CD8-positive, alpha-beta memory T cell (primary cell): Measurements from ENCODE around the gene DTNBP1. TPM values are rescaled to one million over a fixed set of nuclear protein-coding genes. Genes with fewer than 3 reads are reported as not detected.
A peak's percentile ranks its signal among the peaks of the same experiment; 100 is the strongest.

ENCODE experiments used
- CTCF ChIA-PET: fragments of 350-600 bp; sonication (Branson Sonifier 250); formaldehyde crosslinking; loops from one replicate; lab custom pipeline; 2021; ENCODE audit warnings: antibody characterized with exemption; lab: Charles Lee
- POLR2A ChIA-PET: fragments of 350-600 bp; sonication (Branson Sonifier 250); formaldehyde crosslinking; loops from one replicate; lab custom pipeline; 2021; ENCODE audit warnings: antibody characterized with exemption; lab: Charles Lee
- DNase-seq, 5 donors: peaks; one replicate each; pipeline versions ENCODE4 v3.0.0 to v3.0.0-alpha.2; 2020 to 2022; ENCODE audit warnings: mixed read lengths in 1 of 5
- H3K27ac ChIP-seq: one replicate; pipeline ENCODE4 v1.7.0; 2013; ENCODE audit warnings: low read depth, mild to moderate bottlenecking, low read length, moderate library complexity
- H3K27me3 ChIP-seq: 2 replicates; pipeline ENCODE4 v1.7.0; 2013; ENCODE audit warnings: low read length, mild to moderate bottlenecking; ENCODE audit not compliant: insufficient read depth, poor library complexity, severe bottlenecking
- H3K36me3 ChIP-seq: 2 replicates; pipeline ENCODE4 v1.7.0; 2013; ENCODE audit warnings: mild to moderate bottlenecking, low read length, moderate library complexity; ENCODE audit not compliant: insufficient read depth
- H3K4me1 ChIP-seq: 2 replicates; pipeline ENCODE4 v1.7.0; 2013; ENCODE audit warnings: mild to moderate bottlenecking, low read length, moderate library complexity; ENCODE audit not compliant: insufficient read depth
- H3K4me3 ChIP-seq: 2 replicates; pipeline ENCODE4 v1.7.0; 2013; ENCODE audit warnings: mild to moderate bottlenecking, low read length
- H3K9me3 ChIP-seq: 2 replicates; pipeline ENCODE4 v1.7.0; 2013; ENCODE audit warnings: mild to moderate bottlenecking, low read length
- H3K27ac Mint-ChIP-seq, 8 donors: one replicate each; pipeline ENCODE4 v1.8.0; 2020 to 2021; ENCODE audit warnings: mixed read lengths in 8 of 8, mild to moderate bottlenecking in 6 of 8, inconsistent platforms in 3 of 8, moderate library complexity in 3 of 8
- H3K27me3 Mint-ChIP-seq, 2 donors: one replicate each; pipeline ENCODE4 v1.8.0; 2020 to 2021; ENCODE audit warnings: mixed read lengths in 2 of 2, mild to moderate bottlenecking in 1 of 2, moderate library complexity in 1 of 2
- H3K36me3 Mint-ChIP-seq, 3 donors: one replicate each; pipeline ENCODE4 v1.8.0; 2020 to 2021; ENCODE audit warnings: mixed read lengths in 3 of 3, inconsistent platforms in 1 of 3, mild to moderate bottlenecking in 1 of 3
- H3K4me1 Mint-ChIP-seq, 3 donors: one replicate each; pipeline ENCODE4 v1.8.0; 2020 to 2021; ENCODE audit warnings: mixed read lengths in 3 of 3, inconsistent platforms in 1 of 3, mild to moderate bottlenecking in 1 of 3
- H3K4me3 Mint-ChIP-seq, 7 donors: one replicate each; pipeline ENCODE4 v1.8.0; 2020 to 2021; ENCODE audit warnings: mixed read lengths in 7 of 7, mild to moderate bottlenecking in 6 of 7, moderate library complexity in 4 of 7, inconsistent platforms in 2 of 7
- H3K9me3 Mint-ChIP-seq, 5 donors: one replicate each; pipeline ENCODE4 v1.8.0; 2020 to 2022; ENCODE audit warnings: mixed read lengths in 5 of 5, mild to moderate bottlenecking in 3 of 5, moderate library complexity in 2 of 5, inconsistent platforms in 1 of 5
- polyA plus RNA-seq: library from polyadenylated mRNA; unstranded; fragments of 300-500 nt; fragmentation: Illumina TruSeq; gene quantifications from one replicate; pipeline ENCODE4 v1.2.3, GENCODE V29; 2021
- total RNA-seq, 2 experiments: library from RNA; stranded (reverse); gene quantifications; one replicate each; pipeline ENCODE4 v1.2.3, GENCODE V29; 2021

Gene DTNBP1
- total and polyA plus RNA-seq, 3 experiments from 2014 or later, result 14.6 to 37.3 (median 15.5) TPM

GRCh38 chr6:15511248-15512125, 151.3 kb downstream of the DTNBP1 start:
- Mint-ChIP-seq H3K4me3 (peak overlapping the region in 1 of 7 donors; percentile 63), H3K27ac (peak overlapping the region in 3 of 8 donors; percentile 23 to 63 (median 52)), H3K36me3 (peaks cover 0 to 92% (median 28%) of the 10 kb centered on the region in 3 donors), H3K27me3 (peaks cover 0 to 6% of the 10 kb centered on the region in 2 donors), H3K9me3 (no peaks in the 10 kb centered on the region), H3K4me1 (peaks cover 0 to 7% (median 0%) of the 10 kb centered on the region in 3 donors)
- peaks cover 40% of the 10 kb centered on the region for H3K36me3 ChIP-seq
- no peak overlapping the region for H3K4me3 ChIP-seq
- no peaks in the 10 kb centered on the region for H3K4me1 ChIP-seq
- H3K27ac ChIP-seq, result no peak overlapping the region
- no peaks in the 10 kb centered on the region for H3K27me3 ChIP-seq
- DNase-seq, result no peak
- CTCF ChIA-PET, result no interaction called here
- H3K9me3 ChIP-seq, result no peaks in the 10 kb centered on the region
- POLR2A ChIA-PET, result no interaction called here

GRCh38 chr6:15510536-15511247, 152.1 kb downstream of the DTNBP1 start:
- no peaks in the 10 kb centered on the region for H3K4me1 ChIP-seq
- Mint-ChIP-seq H3K9me3 (no peaks in the 10 kb centered on the region), H3K4me3 (peak overlapping the region in 1 of 7 donors; percentile 63), H3K4me1 (peaks cover 0 to 7% (median 0%) of the 10 kb centered on the region in 3 donors), H3K36me3 (peaks cover 0 to 93% (median 26%) of the 10 kb centered on the region in 3 donors), H3K27ac (peak overlapping the region in 5 of 8 donors; percentile 7 to 91 (median 52)), H3K27me3 (peaks cover 0 to 6% of the 10 kb centered on the region in 2 donors)
- no peak overlapping the region for H3K4me3 ChIP-seq
- H3K27ac ChIP-seq, result no peak overlapping the region
- H3K36me3 ChIP-seq, result peaks cover 46% of the 10 kb centered on the region
- DNase-seq, result no peak
- no peaks in the 10 kb centered on the region for H3K9me3 ChIP-seq
- ChIA-PET POLR2A (no interaction called here), CTCF (no interaction called here)
- no peaks in the 10 kb centered on the region for H3K27me3 ChIP-seq

- ChIA-PET POLR2A (no interaction called here), CTCF (no interaction called here)
- Histone ChIP-seq H3K9me3 (no peaks in the 10 kb centered on the region), H3K36me3 (peaks cover 46% of the 10 kb centered on the region), H3K27me3 (no peaks in the 10 kb centered on the region), H3K4me3 (no peak overlapping the region), H3K27ac (no peak overlapping the region), H3K4me1 (no peaks in the 10 kb centered on the region)
- peaks cover 0 to 96% (median 26%) of the 10 kb centered on the region in 3 donors for H3K36me3 Mint-ChIP-seq
- no peaks in the 10 kb centered on the region for H3K9me3 Mint-ChIP-seq
- no peak overlapping the region for H3K4me3 Mint-ChIP-seq
- peaks cover 0 to 7% (median 0%) of the 10 kb centered on the region in 3 donors for H3K4me1 Mint-ChIP-seq
- no peak for DNase-seq
- peaks cover 0 to 6% of the 10 kb centered on the region in 2 donors for H3K27me3 Mint-ChIP-seq
- H3K27ac Mint-ChIP-seq, result peak overlapping the region in 4 of 8 donors; percentile 7 to 91 (median 37)
These were observed 152.7 kb downstream of the DTNBP1 start for GRCh38 chr6:15510121-15510520.

- CTCF ChIA-PET, result no interaction called here
- Histone ChIP-seq H3K36me3 (peaks cover 43% of the 10 kb centered on the region), H3K27ac (peak overlapping the region; percentile 43), H3K4me1 (no peaks in the 10 kb centered on the region), H3K9me3 (no peaks in the 10 kb centered on the region), H3K27me3 (no peaks in the 10 kb centered on the region), H3K4me3 (no peak overlapping the region)
- H3K9me3 Mint-ChIP-seq, result no peaks in the 10 kb centered on the region
- H3K27me3 Mint-ChIP-seq, result peaks cover 0 to 2% of the 10 kb centered on the region in 2 donors
- POLR2A ChIA-PET, result no interaction called here
- peaks cover 0 to 4% (median 0%) of the 10 kb centered on the region in 3 donors for H3K4me1 Mint-ChIP-seq
- no peak for DNase-seq
- peak overlapping the region in 3 of 8 donors; percentile 50 to 63 (median 51) for H3K27ac Mint-ChIP-seq
- H3K36me3 Mint-ChIP-seq, result peaks cover 0 to 96% (median 24%) of the 10 kb centered on the region in 3 donors
- no peak overlapping the region for H3K4me3 Mint-ChIP-seq
These were observed 153.4 kb downstream of the DTNBP1 start for GRCh38 chr6:15509335-15509933.

GRCh38 chr6:15508931-15509330, 153.9 kb downstream of the DTNBP1 start:
- H3K9me3 ChIP-seq, result no peaks in the 10 kb centered on the region
- no peaks in the 10 kb centered on the region for H3K9me3 Mint-ChIP-seq
- H3K27me3 ChIP-seq, result no peaks in the 10 kb centered on the region
- no peak for DNase-seq
- CTCF ChIA-PET, result no interaction called here
- no peak overlapping the region for H3K4me3 Mint-ChIP-seq
- peaks cover 0 to 5% (median 4%) of the 10 kb centered on the region in 3 donors for H3K4me1 Mint-ChIP-seq
- H3K36me3 ChIP-seq, result peaks cover 43% of the 10 kb centered on the region
- no peaks in the 10 kb centered on the region for H3K4me1 ChIP-seq
- peaks cover 0 to 96% (median 23%) of the 10 kb centered on the region in 3 donors for H3K36me3 Mint-ChIP-seq
- peak overlapping the region in 2 of 8 donors; percentile 24 to 50 for H3K27ac Mint-ChIP-seq
- H3K27me3 Mint-ChIP-seq, result no peaks in the 10 kb centered on the region
- POLR2A ChIA-PET, result no interaction called here
- H3K4me3 ChIP-seq, result no peak overlapping the region
- peak overlapping the region; percentile 43 for H3K27ac ChIP-seq

GRCh38 chr6:15508441-15508871, 154.4 kb downstream of the DTNBP1 start:
- no peaks in the 10 kb centered on the region for H3K27me3 ChIP-seq
- peaks cover 0 to 8% (median 4%) of the 10 kb centered on the region in 3 donors for H3K4me1 Mint-ChIP-seq
- peak overlapping the region in 4 of 8 donors; percentile 24 to 50 (median 40) for H3K27ac Mint-ChIP-seq
- H3K36me3 ChIP-seq, result peaks cover 43% of the 10 kb centered on the region
- no peak overlapping the region for H3K4me3 ChIP-seq
- no peak for DNase-seq
- no peaks in the 10 kb centered on the region for H3K27me3 Mint-ChIP-seq
- no peak overlapping the region for H3K4me3 Mint-ChIP-seq
- H3K4me1 ChIP-seq, result no peaks in the 10 kb centered on the region
- H3K36me3 Mint-ChIP-seq, result peaks cover 0 to 96% (median 22%) of the 10 kb centered on the region in 3 donors
- ChIA-PET POLR2A (no interaction called here), CTCF (no interaction called here)
- H3K27ac ChIP-seq, result no peak overlapping the region
- H3K9me3 Mint-ChIP-seq, result no peaks in the 10 kb centered on the region
- no peaks in the 10 kb centered on the region for H3K9me3 ChIP-seq

- Mint-ChIP-seq H3K4me1 (peaks cover 0 to 9% (median 4%) of the 10 kb centered on the region in 3 donors), H3K27ac (peak overlapping the region in 2 of 8 donors; percentile 70 to 81), H3K9me3 (no peaks in the 10 kb centered on the region), H3K27me3 (no peaks in the 10 kb centered on the region), H3K36me3 (peaks cover 0 to 96% (median 23%) of the 10 kb centered on the region in 3 donors), H3K4me3 (no peak overlapping the region)
- H3K4me1 ChIP-seq, result no peaks in the 10 kb centered on the region
- H3K27ac ChIP-seq, result no peak overlapping the region
- no peak overlapping the region for H3K4me3 ChIP-seq
- POLR2A ChIA-PET, result no interaction called here
- DNase-seq, result no peak
- CTCF ChIA-PET, result no interaction called here
- H3K36me3 ChIP-seq, result peaks cover 47% of the 10 kb centered on the region
- H3K9me3 ChIP-seq, result no peaks in the 10 kb centered on the region
- no peaks in the 10 kb centered on the region for H3K27me3 ChIP-seq
These were observed 155.1 kb downstream of the DTNBP1 start for GRCh38 chr6:15507746-15508145.
